ENCODE results near the gene CBLB. TPM values are rescaled to one million over a fixed set of nuclear protein-coding genes. Genes with fewer than 3 reads are reported as not detected.

Gene CBLB
- total RNA-seq, 2 experiments from 2014 or later: 142 to 144 TPM

DNA sequence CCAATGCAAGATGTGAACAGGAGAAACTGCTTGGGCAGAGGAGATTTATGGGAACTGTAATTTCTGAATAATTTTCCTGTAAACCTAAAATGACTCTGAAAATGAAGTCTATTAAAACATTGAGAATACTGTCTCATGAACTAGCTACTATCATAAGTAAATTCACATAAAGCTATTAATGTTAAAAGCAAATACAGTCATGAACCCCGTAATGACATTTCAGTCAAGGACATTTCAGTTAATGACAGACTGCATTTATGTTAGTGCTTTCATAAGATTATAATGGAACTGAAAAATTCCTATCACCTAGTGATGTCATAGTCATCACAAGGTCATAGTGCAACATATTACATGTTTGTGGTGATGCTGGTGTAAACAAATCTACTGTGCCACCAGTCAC is 17.2 kb downstream of the CBLB start:
- ChIA-PET CTCF (interaction anchor here (1.6 kb wide), 1 partner anchor 14 kb away, joined by 4 read pairs; no protein-coding TSS in a partner anchor), POLR2A (interaction anchor here (1.1 kb wide), 1 partner anchor 480 kb away, joined by 3 read pairs; no protein-coding TSS in a partner anchor)

DNA sequence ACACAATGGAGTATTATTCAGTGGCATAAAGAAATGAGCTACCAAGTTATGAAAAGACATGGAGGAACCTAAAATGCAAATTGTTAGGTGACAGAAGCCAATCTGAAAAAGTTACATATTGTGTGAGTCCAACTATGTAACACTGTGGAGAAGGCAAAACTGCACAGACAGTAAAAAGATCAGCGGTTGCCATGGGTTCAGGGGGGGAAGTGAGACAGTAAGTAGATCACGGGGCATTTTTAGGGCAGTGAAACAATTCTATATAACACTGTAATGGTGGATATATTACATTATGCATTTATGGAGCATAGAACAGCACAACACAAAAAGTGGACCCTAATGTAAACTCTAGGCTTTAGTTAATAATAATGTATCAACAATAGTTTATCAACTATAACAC is 17.6 kb downstream of the CBLB start:
- CTCF ChIA-PET: interaction anchor here (1.6 kb wide), 1 partner anchor 14 kb away, joined by 4 read pairs; no protein-coding TSS in a partner anchor
- POLR2A ChIA-PET: interaction anchor here (1.1 kb wide), 1 partner anchor 481 kb away, joined by 3 read pairs; no protein-coding TSS in a partner anchor

DNA sequence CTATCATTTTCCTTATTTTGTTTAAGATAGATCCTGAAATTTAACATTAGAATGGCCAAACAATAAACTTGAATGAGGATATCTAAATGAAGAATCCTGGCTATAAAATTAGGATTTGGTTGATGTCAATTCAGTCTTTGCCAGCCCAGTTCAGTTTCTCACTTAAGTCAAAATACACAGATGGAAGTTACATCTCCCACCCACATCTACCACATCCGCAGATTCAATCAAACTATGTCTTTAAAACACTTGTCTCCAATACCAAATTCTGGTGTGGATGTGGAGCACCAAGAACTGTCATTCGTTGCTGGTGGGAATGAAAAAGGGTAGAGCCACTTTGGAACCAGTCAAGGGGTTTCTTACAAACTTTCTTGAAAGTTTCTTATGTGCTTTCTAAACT is 18.2 kb downstream of the CBLB start:
- ChIA-PET POLR2A (no interaction called here), CTCF (interaction anchor here (1.6 kb wide), 1 partner anchor 13 kb away, joined by 4 read pairs; no protein-coding TSS in a partner anchor)

DNA sequence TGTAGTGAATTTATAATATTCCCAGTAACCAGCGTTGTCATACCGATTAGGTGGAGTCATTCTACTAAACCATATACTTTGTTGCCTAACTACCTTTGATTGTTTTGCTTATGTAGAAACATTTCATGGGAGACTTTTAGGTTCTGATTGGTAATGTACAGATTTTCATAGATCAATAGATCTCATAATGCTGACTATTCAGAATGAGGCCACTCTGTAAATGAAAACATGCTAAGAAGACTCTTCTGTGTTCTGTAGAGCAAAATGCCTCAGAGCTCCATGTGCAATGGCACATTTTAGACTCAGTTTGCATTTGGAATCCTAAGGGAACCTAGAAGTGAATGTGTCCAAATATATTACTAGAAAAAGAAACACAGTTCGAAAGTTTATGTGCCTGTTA is 20.0 kb downstream of the CBLB start:
- POLR2A ChIA-PET: no interaction called here
- CTCF ChIA-PET: no interaction called here

DNA sequence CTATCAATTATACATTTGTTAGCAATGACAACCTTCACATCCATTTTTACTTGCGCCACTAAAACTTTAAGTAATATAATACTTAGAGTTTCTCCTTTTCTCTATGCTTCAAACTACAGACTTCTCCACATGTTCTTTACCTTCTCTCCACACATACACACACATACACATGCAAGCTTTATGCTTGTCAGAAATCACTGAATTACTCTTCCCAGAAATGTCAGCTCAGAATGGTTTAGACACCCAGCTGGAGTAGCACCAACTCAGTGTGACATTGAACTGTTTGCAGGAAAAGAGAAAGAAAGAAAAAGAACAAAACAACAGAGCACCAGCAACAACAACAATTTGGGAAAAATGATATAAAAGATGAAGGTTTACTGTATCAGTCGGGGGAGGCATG is 20.9 kb downstream of the CBLB start:
- POLR2A ChIA-PET: no interaction called here
- CTCF ChIA-PET: no interaction called here

DNA sequence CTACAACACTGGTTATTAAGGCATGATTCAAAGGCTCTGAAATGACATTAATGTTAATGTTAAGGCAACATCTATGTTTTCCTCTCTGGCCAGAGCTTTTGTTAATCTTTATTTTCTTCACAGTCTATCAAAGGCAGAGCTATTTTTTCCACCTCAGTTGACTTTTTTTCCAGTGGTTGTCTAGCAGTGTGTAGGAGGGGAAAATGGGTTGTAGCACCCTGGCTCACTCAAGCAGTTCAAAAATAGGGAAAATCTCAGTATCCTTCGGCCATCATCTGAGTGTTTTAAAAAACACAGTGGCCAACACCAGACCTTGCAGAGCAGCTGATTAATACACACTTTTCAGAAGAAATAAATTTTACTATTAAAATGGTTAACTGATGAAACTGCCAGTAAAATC is 21.4 kb downstream of the CBLB start:
- POLR2A ChIA-PET: interaction anchor here (0.6 kb wide), 1 partner anchor 96 kb away, joined by 3 read pairs; no protein-coding TSS in a partner anchor
- CTCF ChIA-PET: no interaction called here

DNA sequence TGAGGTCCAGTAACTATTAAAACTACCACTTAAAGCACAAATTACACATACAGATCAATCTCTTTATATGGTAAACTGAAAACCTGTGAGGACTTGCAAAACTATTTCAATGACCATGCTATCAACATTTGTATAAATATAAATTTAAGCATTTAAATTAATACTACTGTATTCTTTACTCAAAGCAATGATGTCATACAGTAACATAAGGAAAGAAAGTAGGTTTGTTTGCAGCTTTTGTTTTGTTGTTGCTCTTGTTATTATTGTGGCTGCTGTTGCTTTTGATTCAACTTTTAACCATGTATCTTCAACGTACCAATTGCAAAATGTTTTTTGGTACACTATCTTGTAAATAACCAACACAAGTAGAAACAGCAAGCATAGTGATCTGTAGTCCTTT is 22.0 kb downstream of the CBLB start:
- ChIA-PET POLR2A (interaction anchor here (0.6 kb wide), 2 partner anchors 95 to 385 kb away, joined by 3 to 4 read pairs; no protein-coding TSS in a partner anchor), CTCF (no interaction called here)

DNA sequence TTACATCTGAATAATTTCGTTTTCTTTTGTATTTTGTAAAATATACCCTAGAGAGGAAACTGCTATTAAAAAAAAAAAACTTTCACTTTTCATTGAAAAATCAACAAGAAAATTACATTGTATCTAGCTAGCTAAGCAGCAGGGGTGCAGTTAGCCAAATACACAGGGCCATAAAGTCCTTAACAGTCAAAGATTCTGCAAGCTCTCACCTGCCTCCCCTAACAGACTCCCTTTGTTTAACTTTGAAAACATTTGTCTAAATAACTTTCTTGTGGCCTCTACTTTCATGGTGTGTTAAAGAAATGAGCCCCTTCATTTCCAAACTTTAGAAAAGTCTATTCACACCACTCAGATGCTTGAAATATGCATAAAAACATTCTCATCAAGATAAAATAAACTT is 23.3 kb downstream of the CBLB start:
- ChIA-PET CTCF (no interaction called here), POLR2A (interaction anchor here (0.5 kb wide), 1 partner anchor 9 kb away, joined by 3 read pairs; no protein-coding TSS in a partner anchor)

DNA sequence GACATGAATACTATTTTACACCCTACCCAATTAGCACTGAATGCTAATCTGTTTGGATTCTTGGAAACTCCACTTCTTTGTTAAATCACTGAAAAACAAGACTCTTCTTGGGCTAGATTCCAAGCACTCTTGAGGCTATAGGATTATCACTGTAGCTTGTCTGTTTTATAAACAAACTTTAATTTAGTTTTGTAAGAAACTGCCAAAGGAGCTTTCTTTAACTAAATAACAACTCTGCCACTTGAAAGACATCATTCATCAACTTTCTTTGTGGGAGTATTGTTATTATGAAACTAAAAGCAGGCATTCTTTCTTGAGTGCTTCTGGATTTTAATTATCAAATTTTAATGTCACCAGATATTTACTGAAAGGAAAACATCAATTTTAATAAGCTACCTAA is 24.1 kb downstream of the CBLB start:
- ChIA-PET POLR2A (interaction anchor here (0.6 kb wide), 1 partner anchor 33 kb away, joined by 3 read pairs; no protein-coding TSS in a partner anchor), CTCF (no interaction called here)

DNA sequence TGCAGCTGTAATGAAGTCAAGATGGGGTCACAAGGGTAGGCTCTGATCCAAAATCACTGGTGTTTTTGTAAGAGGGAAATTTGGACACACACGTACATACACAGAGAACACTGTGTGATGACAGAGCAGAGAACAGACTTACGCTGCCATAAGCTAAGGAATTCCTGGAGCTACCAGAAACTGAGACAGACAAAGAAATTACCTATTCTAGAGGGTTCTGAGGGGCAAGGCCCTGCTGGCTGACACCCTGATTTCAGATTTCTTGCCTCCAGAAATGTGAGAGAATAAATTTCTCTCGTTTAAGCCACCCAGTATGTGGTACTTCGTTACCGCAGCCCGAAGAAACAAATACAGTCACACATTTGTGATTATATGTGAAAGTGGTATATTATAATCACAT is 24.8 kb downstream of the CBLB start:
- POLR2A ChIA-PET: interaction anchor here (0.6 kb wide), 1 partner anchor 33 kb away, joined by 3 read pairs; no protein-coding TSS in a partner anchor
- CTCF ChIA-PET: no interaction called here

DNA sequence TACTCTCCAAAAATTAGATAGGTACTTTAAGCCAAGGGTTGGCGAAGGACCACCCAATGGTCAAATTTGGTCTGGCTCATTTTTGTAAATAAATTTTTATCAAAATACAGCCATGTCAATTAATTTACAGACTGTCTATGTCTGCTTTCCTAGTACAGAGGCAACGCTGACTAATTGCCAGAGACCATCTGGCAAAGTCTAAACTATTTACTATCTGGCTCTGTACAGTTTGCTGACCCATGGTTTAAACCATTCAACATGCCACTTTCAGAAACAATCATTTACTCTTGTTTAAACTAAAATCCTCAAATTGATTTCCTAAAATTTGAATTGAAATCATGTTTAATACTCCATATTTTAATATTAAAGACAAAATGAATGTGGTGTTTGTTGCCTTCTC is 25.9 kb downstream of the CBLB start:
- ChIA-PET CTCF (no interaction called here), POLR2A (no interaction called here)

DNA sequence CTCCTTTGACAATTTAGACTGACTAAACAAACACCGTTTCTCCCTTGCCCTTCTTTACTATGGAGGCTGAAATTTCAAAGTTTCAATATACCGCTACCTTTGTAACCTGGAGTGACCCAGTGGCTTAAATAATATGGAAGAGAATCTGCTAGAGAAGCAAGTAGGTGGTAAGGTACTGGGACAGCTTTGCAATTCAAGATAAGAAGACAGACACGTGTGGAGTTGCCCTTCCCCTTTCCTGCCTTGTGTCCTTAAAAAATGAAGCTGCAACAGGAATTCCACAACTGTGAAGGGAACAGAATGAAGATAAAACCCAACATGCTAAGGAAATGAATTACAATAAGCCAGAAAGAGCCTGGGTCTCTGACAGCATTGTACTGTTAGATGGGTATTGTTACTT is 26.4 kb downstream of the CBLB start:
- ChIA-PET CTCF (interaction anchor here (0.5 kb wide), 1 partner anchor 945 kb away, joined by 3 read pairs; no protein-coding TSS in a partner anchor), POLR2A (no interaction called here)

DNA sequence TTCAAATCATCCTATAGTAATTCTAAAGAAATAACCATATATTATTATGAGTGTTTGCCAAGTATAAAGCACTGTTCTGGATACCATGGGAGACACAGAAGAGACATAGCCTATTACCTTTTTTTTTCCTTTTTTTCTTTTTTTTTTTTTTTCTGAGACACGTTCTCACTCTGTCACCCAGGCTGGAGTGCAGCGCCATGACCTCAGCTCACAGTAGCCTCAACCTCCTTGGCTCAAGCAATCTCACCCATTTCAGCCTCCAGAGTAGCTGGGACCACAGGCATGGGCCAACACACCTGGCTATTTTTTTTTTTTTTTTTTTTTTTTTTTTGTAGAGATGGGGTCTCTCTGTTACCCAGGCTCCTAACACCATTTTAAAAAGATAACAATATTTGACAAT is 30.9 kb downstream of the CBLB start:
- CTCF ChIA-PET: interaction anchor here (1.3 to 1.5 kb wide), 2 partner anchors 13 to 14 kb away, joined by 4 to 5 read pairs; no protein-coding TSS in a partner anchor
- POLR2A ChIA-PET: interaction anchor here (0.6 to 2.0 kb wide), 2 partner anchors 11 to 317 kb away, joined by 4 to 6 read pairs; no protein-coding TSS in a partner anchor

DNA sequence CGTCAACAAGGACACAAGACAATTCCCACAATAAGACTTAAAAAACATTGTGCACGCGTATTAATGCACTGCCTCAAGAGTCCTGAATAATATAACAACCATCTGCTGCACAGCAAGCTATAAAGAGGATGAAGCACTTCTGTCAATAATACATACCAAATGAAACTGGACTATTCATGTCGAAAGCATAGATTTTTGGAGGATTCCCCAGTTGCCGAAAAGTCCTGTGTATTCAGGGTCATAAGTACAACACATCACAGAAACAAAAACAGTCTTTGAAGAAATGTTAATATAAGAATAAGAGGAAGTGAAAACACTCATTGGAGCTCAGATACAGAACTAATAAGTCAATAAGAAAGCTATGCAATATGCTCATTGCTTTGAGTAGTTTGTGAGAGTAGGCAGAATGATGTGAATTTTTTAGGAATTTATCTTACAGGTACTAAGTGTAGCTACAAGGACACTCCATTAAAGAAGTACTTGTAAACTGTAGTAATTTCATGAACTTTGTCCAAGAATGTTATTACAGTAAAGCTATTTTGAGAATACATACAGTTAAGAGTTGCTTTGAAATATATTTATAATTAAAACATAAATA is 31.6 kb downstream of the CBLB start:
- CTCF ChIA-PET: interaction anchor here (0.5 to 1.5 kb wide), 6 partner anchors 11 to 1385 kb away, joined by 3 to 5 read pairs (median 4); no protein-coding TSS in a partner anchor
- POLR2A ChIA-PET: interaction anchor here (0.8 to 2.0 kb wide), 2 partner anchors 11 to 61 kb away, joined by 3 to 6 read pairs; no protein-coding TSS in a partner anchor

DNA sequence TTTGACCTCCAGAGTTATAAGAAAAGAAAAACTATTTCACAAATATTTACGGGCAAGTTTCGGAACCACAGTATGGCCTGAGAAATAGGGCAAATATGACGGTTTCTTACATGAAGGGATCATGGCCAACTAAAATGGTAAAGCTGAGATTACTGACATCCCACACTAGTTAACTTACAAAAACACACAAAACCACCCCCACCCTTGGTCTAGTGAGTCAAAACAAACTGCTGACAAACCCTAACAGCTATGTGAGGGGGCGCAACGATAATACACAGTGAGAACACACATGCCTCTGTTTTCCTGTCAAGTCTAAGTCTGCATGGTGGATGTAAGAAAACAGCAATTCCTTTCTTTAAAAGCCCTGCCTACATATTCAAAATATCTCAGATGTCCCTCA is 32.3 kb downstream of the CBLB start:
- POLR2A ChIA-PET: interaction anchor here (0.8 to 2.0 kb wide), 3 partner anchors 9 to 61 kb away, joined by 3 to 6 read pairs (median 3); no protein-coding TSS in a partner anchor
- CTCF ChIA-PET: interaction anchor here (0.6 to 1.5 kb wide), 5 partner anchors 10 to 1386 kb away, joined by 3 to 5 read pairs (median 4); no protein-coding TSS in a partner anchor

DNA sequence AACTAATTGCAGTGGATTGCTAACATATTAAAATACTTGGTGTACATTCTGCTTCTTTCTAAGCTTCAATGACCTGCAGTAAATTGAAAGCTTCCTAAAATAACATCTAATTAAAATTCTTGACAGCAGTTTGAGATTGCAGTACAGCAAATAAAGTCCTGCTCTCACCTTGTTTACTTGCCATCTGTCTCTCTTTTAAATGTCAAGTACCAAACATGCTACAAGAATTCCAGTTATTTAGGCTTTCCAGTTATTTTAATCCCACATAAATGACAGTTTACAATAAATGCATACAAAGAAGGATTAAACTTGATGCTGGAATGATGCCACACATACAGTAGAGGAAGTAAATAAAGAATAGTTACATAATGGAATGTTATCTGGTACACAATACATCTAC is 33.2 kb downstream of the CBLB start:
- ChIA-PET CTCF (interaction anchor here (1.4 kb wide), 1 partner anchor 10 kb away, joined by 4 read pairs; no protein-coding TSS in a partner anchor), POLR2A (interaction anchor here (2.0 kb wide), 1 partner anchor 9 kb away, joined by 6 read pairs; no protein-coding TSS in a partner anchor)

DNA sequence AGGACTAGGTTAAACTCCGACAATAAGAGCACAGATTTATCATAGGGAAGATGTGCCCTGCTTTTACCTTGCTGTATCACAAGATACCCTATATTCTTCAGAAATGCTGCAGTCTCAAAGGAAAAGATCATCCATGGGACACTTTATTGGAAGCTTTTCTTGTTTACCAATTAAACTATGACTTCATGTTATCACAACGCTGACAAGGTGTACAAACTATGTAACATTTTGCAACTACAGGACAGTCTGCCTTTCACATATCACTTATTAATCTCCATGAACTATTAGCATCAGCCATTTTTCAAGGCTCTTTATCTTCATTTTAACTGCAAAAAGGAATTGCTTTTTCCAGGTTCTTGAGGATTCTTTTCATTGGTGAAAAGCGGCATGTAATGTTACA is 34.0 kb downstream of the CBLB start:
- POLR2A ChIA-PET: interaction anchor here (0.6 kb wide), 1 partner anchor 774 kb away, joined by 7 read pairs; no protein-coding TSS in a partner anchor
- CTCF ChIA-PET: no interaction called here

DNA sequence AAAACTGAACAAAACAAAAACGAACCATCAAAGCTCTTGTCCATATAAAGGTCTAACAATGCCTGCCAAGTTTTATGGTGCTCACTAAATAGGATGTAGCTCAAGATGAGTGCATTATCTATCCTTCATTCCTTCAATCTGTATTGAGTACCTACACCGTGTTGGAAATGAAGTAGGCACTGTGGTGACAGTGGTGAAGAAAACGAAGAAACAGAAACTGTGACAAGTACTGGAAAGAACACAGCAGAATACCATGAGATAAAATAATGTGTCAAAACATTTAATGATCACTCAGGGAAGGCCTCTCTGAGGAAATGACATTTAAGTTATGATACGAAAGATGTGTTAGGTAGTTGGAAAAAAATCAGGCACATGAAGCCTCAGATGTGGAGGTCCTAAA is 36.2 kb downstream of the CBLB start:
- POLR2A ChIA-PET: interaction anchor here (0.9 kb wide), 1 partner anchor 35 kb away, joined by 4 read pairs; no protein-coding TSS in a partner anchor
- CTCF ChIA-PET: no interaction called here

DNA sequence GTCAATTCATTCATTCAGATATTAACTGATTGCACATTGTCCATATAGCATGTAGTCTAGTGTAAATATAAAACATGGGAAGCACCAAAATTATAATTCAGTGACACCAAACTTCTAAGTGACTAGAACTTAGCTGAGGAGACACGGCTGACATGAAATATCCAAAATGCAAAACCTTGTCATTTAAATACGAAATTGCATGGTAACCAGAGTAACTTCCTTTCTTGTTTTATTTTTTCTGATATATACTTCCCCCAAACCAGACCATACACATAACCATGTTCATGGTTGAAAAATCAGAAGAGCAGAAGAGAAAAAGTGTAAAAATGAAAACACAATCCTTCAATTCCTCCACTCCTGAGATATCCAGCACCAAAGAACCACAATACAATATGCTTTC is 38.0 kb downstream of the CBLB start:
- CTCF ChIA-PET: no interaction called here
- POLR2A ChIA-PET: interaction anchor here (1.4 kb wide), 1 partner anchor 38 kb away, joined by 5 read pairs; the partner anchor contains the start of gene CBLB

DNA sequence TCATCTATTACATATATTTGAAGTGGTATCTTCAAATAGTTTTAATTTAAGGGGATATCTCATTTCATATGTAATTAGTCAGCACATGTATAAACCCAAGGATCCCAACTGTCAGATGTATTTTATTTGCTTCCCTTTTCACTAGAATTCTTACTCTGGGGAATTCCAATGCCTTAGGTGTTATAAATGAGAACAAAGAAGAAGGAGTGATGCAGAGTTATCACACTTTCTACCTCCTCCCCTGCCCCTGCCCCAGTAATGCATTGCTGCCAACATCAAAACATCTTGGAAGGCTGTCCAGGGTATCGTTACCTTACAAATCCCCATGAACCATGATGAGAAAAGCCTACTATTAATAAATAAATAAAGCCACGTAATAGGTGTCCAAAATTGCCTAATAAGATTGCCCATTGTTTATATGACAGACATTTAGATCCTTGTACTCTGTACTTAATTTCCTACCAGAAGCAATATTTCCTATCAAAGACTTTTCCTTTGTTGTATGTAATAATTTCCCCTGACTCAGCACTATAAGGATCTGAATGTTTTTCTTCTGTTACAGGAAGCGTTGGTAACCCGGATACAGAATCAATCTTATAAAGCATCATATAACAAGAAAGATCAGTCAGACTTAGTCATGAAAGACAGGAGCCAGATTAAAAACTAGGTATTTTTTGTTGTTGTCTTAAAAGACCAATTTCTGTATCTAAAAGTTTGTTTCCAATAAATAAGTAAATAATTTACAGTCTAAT is 38.8 kb downstream of the CBLB start:
- CTCF ChIA-PET: interaction anchor here (0.9 kb wide), 1 partner anchor 12 kb away, joined by 4 read pairs; no protein-coding TSS in a partner anchor
- POLR2A ChIA-PET: interaction anchor here (0.6 kb wide), 1 partner anchor 17 kb away, joined by 4 read pairs; no protein-coding TSS in a partner anchor
